Measurements from ENCODE around the gene DPP4. TPM values are rescaled to one million over a fixed set of nuclear protein-coding genes. Genes with fewer than 3 reads are reported as not detected.
"Not testable (repeated sequence)": the region's sequence is repeated elsewhere in the genome, so short reads cannot be mapped to it uniquely, and the experiment has no call there.

DPP4 gene
- total and polyA plus RNA-seq, 2 experiments from 2014 or later, result 31.6 to 39.9 TPM

GRCh38 chr2:161982548-161983330, 91.3 kb downstream of the DPP4 start:
- Histone ChIP-seq H3F3A (ENCODE audit: insufficient read depth) (peaks cover 6% of the 10 kb centered on the region; the same call in 1 of the 2 replicates), H3K9me3 (ENCODE audit: low read depth) (no peaks in the 10 kb centered on the region), H2AFZ (no peak overlapping the region), H3K9ac (no peak overlapping the region), H3K79me2 (ENCODE audit: insufficient read depth) (no peaks in the 10 kb centered on the region), H3K27me3 (replicated peaks; ENCODE audit: insufficient read depth) (no peaks in the 10 kb centered on the region), H3K27ac (no peak overlapping the region), H3K4me3 (no peak overlapping the region), H3K36me3 (ENCODE audit: low read depth) (no peaks in the 10 kb centered on the region), H3K9me2 (ENCODE audit: insufficient read depth) (no peaks in the 10 kb centered on the region), H3K4me2 (ENCODE audit: unreplicated experiment) (no peak overlapping the region), H4K20me1 (ENCODE audit: insufficient read depth) (no peaks in the 10 kb centered on the region), H3K4me1 (ENCODE audit: insufficient read depth) (peaks cover 10% of the 10 kb centered on the region; the same call in 1 of the 2 replicates)
- in situ Hi-C loops (cut with MboI), result no loop called here
- 72 to 74% methylated on average over 7 of the region's 7 CpGs for WGBS, 2 experiments (ENCODE audit: low coverage in 1 of 2, low lambda C conversion rate in 2 of 2, missing lambda C conversion rate in 2 of 2)
- DNase-seq, result no peak
- TF ChIP-seq EZH2phosphoT487 (IDR thresholded peaks at IDR 0.05; ENCODE audit: insufficient read depth, low read depth) (no peak), EZH2 (IDR thresholded peaks at IDR 0.05; ENCODE audit: insufficient read depth, poor library complexity, severe bottlenecking) (no peak)

GRCh38 chr2:161981679-161982250, 92.2 kb downstream of the DPP4 start:
- Histone ChIP-seq H3F3A (ENCODE audit: insufficient read depth) (peaks cover 6% of the 10 kb centered on the region; the same call in 1 of the 2 replicates), H3K9ac (no peak overlapping the region), H3K36me3 (ENCODE audit: low read depth) (no peaks in the 10 kb centered on the region), H3K9me3 (ENCODE audit: low read depth) (no peaks in the 10 kb centered on the region), H3K9me2 (ENCODE audit: insufficient read depth) (no peaks in the 10 kb centered on the region), H3K4me3 (no peak overlapping the region), H3K79me2 (ENCODE audit: insufficient read depth) (no peaks in the 10 kb centered on the region), H2AFZ (no peak overlapping the region), H4K20me1 (ENCODE audit: insufficient read depth) (no peaks in the 10 kb centered on the region), H3K4me2 (ENCODE audit: unreplicated experiment) (no peak overlapping the region), H3K4me1 (ENCODE audit: insufficient read depth) (peaks cover 16% of the 10 kb centered on the region), H3K27me3 (replicated peaks; ENCODE audit: insufficient read depth) (no peaks in the 10 kb centered on the region), H3K27ac (no peak overlapping the region)
- no peak for DNase-seq
- TF ChIP-seq EZH2phosphoT487 (IDR thresholded peaks at IDR 0.05; ENCODE audit: insufficient read depth, low read depth) (no peak), EZH2 (IDR thresholded peaks at IDR 0.05; ENCODE audit: insufficient read depth, poor library complexity, severe bottlenecking) (no peak)
- in situ Hi-C loops (cut with MboI), result no loop called here
- WGBS, 2 experiments (ENCODE audit: low coverage in 1 of 2, low lambda C conversion rate in 2 of 2, missing lambda C conversion rate in 2 of 2), result 79 to 80% methylated on average over 10 of the region's 10 CpGs

DNA sequence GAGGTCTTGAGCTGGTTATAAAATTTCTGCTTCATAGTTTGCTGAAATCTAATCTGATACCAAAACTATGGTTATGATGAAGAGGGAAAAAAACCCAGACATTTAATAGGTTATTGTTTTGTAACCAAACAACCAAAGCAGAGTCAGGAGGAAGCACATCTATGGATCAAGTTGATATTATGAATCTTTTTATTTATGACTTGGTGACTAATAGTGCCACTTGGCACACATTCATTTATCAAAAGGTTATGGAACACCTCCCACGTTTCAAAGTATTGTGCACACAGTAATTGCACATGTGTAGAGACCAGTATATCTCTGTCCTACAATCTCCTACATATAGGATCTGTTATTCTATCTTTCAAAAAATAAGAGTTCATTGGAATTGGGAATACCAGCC, 93.0 kb downstream of the DPP4 start:
- Histone ChIP-seq H2AFZ (no peak overlapping the region), H3F3A (ENCODE audit: insufficient read depth) (peaks cover 6% of the 10 kb centered on the region; the same call in 1 of the 2 replicates), H3K9ac (no peak overlapping the region), H3K79me2 (ENCODE audit: insufficient read depth) (no peaks in the 10 kb centered on the region), H3K4me2 (ENCODE audit: unreplicated experiment) (no peak overlapping the region), H3K4me3 (no peak overlapping the region), H3K9me2 (ENCODE audit: insufficient read depth) (no peaks in the 10 kb centered on the region), H3K4me1 (ENCODE audit: insufficient read depth) (peaks cover 20% of the 10 kb centered on the region), H3K36me3 (ENCODE audit: low read depth) (no peaks in the 10 kb centered on the region), H4K20me1 (ENCODE audit: insufficient read depth) (no peaks in the 10 kb centered on the region), H3K27me3 (replicated peaks; ENCODE audit: insufficient read depth) (no peaks in the 10 kb centered on the region), H3K9me3 (ENCODE audit: low read depth) (no peaks in the 10 kb centered on the region), H3K27ac (no peak overlapping the region)
- DNase-seq, result no peak
- WGBS, 2 experiments (ENCODE audit: low coverage in 1 of 2, low lambda C conversion rate in 2 of 2, missing lambda C conversion rate in 2 of 2), result 4 to 8% methylated on average over 1 of the region's 1 CpG
- in situ Hi-C loops (cut with MboI), result no loop called here
- TF ChIP-seq EZH2phosphoT487 (IDR thresholded peaks at IDR 0.05; ENCODE audit: insufficient read depth, low read depth) (no peak), EZH2 (IDR thresholded peaks at IDR 0.05; ENCODE audit: insufficient read depth, poor library complexity, severe bottlenecking) (no peak)

- Histone ChIP-seq H3K36me3 (ENCODE audit: low read depth) (no peaks in the 10 kb centered on the region), H3K27me3 (replicated peaks; ENCODE audit: insufficient read depth) (no peaks in the 10 kb centered on the region), H3K27ac (no peak overlapping the region), H3K4me1 (ENCODE audit: insufficient read depth) (peaks cover 20% of the 10 kb centered on the region), H3K4me3 (no peak overlapping the region), H3K9me3 (ENCODE audit: low read depth) (no peaks in the 10 kb centered on the region), H3K9ac (no peak overlapping the region), H3K4me2 (ENCODE audit: unreplicated experiment) (no peak overlapping the region), H3K79me2 (ENCODE audit: insufficient read depth) (no peaks in the 10 kb centered on the region), H2AFZ (no peak overlapping the region), H3K9me2 (ENCODE audit: insufficient read depth) (no peaks in the 10 kb centered on the region), H4K20me1 (ENCODE audit: insufficient read depth) (no peaks in the 10 kb centered on the region), H3F3A (ENCODE audit: insufficient read depth) (peaks cover 6% of the 10 kb centered on the region; the same call in 1 of the 2 replicates)
- no peak for DNase-seq
- TF ChIP-seq EZH2 (IDR thresholded peaks at IDR 0.05; ENCODE audit: insufficient read depth, poor library complexity, severe bottlenecking), result no peak
- no peak for TF ChIP-seq EZH2phosphoT487 (IDR thresholded peaks at IDR 0.05; ENCODE audit: insufficient read depth, low read depth)
- in situ Hi-C loops (cut with MboI), result no loop called here
- 82 to 83% methylated on average over 2 of the region's 2 CpGs for WGBS, 2 experiments (ENCODE audit: low coverage in 1 of 2, low lambda C conversion rate in 2 of 2, missing lambda C conversion rate in 2 of 2)
Observed at GRCh38 chr2:161979490-161979889, 94.5 kb downstream of the DPP4 start.

GRCh38 chr2:161977926-161978325, 96.1 kb downstream of the DPP4 start:
- H3K4me2 ChIP-seq (ENCODE audit: unreplicated experiment); H2AFZ ChIP-seq; H3K4me1 ChIP-seq (ENCODE audit: insufficient read depth); in situ Hi-C loops (cut with MboI); H3K9ac ChIP-seq; H3K9me3 ChIP-seq (ENCODE audit: low read depth); H3K27ac ChIP-seq; H3K4me3 ChIP-seq; H3K79me2 ChIP-seq (ENCODE audit: insufficient read depth); H4K20me1 ChIP-seq (ENCODE audit: insufficient read depth); H3K36me3 ChIP-seq (ENCODE audit: low read depth); H3K9me2 ChIP-seq (ENCODE audit: insufficient read depth); H3K27me3 ChIP-seq (replicated peaks; ENCODE audit: insufficient read depth); H3F3A ChIP-seq (ENCODE audit: insufficient read depth): not testable (repeated sequence)
- 66% methylated on average over 6 of the region's 6 CpGs for WGBS, 2 experiments (ENCODE audit: low coverage in 1 of 2, low lambda C conversion rate in 2 of 2, missing lambda C conversion rate in 2 of 2)
- peak; percentile 23 for DNase-seq
